ENCODE results near the gene GARNL3.

DNA sequence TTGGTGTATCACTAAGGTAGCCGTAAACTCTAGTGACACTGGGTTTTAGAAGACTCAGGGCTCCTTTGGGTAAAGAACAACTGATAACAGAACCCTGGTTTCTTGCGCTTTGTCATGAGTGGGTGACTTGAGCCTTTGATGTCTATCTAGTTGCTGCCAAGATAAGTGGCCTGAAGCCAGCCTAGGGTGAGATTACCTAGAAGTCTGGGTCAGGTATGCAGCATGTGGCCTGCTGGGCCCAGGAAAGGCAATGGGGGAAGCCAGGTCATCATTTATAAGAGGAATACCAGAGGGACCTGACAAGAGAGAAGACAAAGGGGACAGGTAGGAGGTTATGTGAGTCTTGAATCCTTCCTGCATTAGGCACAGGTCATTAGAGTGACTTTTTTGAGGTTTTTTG lies 23.2 kb upstream of the GARNL3 start:
- TF ChIP-seq, protein P1, sequence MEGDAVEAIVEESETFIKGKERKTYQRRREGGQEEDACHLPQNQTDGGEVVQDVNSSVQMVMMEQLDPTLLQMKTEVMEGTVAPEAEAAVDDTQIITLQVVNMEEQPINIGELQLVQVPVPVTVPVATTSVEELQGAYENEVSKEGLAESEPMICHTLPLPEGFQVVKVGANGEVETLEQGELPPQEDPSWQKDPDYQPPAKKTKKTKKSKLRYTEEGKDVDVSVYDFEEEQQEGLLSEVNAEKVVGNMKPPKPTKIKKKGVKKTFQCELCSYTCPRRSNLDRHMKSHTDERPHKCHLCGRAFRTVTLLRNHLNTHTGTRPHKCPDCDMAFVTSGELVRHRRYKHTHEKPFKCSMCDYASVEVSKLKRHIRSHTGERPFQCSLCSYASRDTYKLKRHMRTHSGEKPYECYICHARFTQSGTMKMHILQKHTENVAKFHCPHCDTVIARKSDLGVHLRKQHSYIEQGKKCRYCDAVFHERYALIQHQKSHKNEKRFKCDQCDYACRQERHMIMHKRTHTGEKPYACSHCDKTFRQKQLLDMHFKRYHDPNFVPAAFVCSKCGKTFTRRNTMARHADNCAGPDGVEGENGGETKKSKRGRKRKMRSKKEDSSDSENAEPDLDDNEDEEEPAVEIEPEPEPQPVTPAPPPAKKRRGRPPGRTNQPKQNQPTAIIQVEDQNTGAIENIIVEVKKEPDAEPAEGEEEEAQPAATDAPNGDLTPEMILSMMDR (IDR thresholded peaks at IDR 0.05; ENCODE audit: extremely low read depth in 1 of 2, insufficient read depth in 1 of 2, low read depth in 1 of 2, low read length in 2 of 2): no peak
- TF ChIP-seq EZH2 (IDR thresholded peaks at IDR 0.05; ENCODE audit: borderline replicate concordance, low read depth, low read length, severe bottlenecking) (no peak), POLR2A (IDR thresholded peaks at IDR 0.05; ENCODE audit: low read depth, low read length) (no peak), FOS (IDR thresholded peaks at IDR 0.05; ENCODE audit: borderline replicate concordance, insufficient read depth, low read length) (no peak), MYC (IDR thresholded peaks at IDR 0.05; ENCODE audit: low read depth, low read length) (no peak), MAX (IDR thresholded peaks at IDR 0.05; ENCODE audit: insufficient read depth, insufficient read length) (no peak), POLR2AphosphoS5 (IDR thresholded peaks at IDR 0.05; ENCODE audit: insufficient read depth, low read depth, low read length) (no peak), JUN (IDR thresholded peaks at IDR 0.05; ENCODE audit: borderline replicate concordance, insufficient read depth, insufficient read length, low read depth) (no peak), GATA2 (IDR thresholded peaks at IDR 0.05; ENCODE audit: insufficient read depth, insufficient read length, low read depth, low read length) (no peak)
